ENCODE measurements around the gene TAF11L3. TPM values are rescaled to one million over a fixed set of nuclear protein-coding genes. Genes with fewer than 3 reads are reported as not detected.
"Not testable (repeated sequence)": the region's sequence is repeated elsewhere in the genome, so short reads cannot be mapped to it uniquely, and the experiment has no call there.

TAF11L3 gene
- not detected for total RNA-seq
- long read RNA-seq = 0 reads

DNA sequence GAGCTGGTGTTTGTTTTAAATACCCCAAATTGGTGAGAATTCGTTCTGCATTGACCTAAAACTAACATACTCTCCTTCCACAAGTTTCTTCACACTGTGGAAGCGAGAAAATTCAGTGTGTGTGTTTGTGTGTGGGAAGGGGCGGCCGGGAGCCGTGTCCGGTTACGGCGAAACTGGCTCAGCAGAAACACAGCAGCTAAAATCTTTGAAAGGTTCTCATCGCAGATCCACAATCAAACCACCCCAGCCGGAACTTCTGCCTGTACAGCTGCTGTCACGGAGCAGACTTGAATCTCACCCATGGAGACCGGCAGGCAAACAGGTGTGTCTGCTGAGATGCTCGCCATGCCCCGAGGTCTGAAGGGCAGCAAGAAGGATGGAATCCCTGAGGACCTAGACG, at the start of gene TAF11L3:
Gene TAF11L3 (plus strand): TSS at position 301 of the 400 bp plus-strand sequence.
- intact Hi-C loops (cut with micrococcal nuclease); DNase-seq; H3K27me3 ChIP-seq (ENCODE audit: low read depth); H3K4me1 ChIP-seq; H3K4me3 ChIP-seq; H3K27ac ChIP-seq (replicated peaks); H3K36me3 ChIP-seq: not testable (repeated sequence)
- H3K9me3 ChIP-seq (replicated peaks) = peaks cover 10% of the 10 kb centered on the region

DNA sequence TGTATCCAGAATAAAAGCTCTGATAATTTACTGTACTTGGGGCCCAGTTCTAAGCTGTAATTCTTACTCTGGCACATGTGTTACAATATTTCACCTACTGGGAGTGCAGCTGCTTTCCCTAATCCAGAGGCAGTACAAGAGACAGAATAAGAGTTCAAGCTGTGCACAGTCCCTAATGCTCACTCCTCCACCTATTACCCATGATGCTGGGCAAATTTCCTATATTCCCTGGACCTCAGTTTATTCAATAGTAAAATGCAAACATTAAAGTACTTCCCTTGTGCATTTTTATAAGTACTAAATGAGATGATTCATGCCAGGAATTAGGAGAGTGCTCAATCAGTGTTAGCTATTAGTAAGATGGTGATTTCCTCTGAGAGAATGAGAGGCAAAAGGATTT, 48.1 kb upstream of the TAF11L3 start:
- no peaks in the 10 kb centered on the region for H3K9me3 ChIP-seq (replicated peaks)

DNA sequence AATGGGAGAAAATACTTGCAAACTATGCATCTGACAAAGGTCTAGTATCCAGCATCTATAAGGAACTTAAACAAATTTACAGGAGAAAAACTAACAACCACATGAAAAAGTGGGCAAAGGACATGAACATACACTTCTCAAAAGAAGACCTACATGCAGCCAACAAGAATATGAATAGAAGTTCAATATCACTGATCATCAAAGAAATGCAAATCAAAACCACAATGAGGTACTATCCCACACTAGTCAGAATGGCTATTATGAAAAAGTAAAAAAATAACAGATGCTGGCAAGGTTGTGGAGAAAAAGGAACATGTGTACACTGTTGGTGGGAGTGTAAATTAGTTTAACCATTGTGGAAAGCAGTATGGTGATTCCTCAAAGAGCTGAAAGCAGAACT, 43.1 kb upstream of the TAF11L3 start:
- H3K4me3 ChIP-seq; H3K27me3 ChIP-seq (ENCODE audit: low read depth); H3K9me3 ChIP-seq (replicated peaks); intact Hi-C loops (cut with micrococcal nuclease); H3K4me1 ChIP-seq; H3K36me3 ChIP-seq; DNase-seq; H3K27ac ChIP-seq (replicated peaks): not testable (repeated sequence)

More for the DNA sequence above, 48.1 kb upstream of the TAF11L3 start:
- H3K4me1 ChIP-seq = no peaks in the 10 kb centered on the region
- TF ChIP-seq, protein P1, sequence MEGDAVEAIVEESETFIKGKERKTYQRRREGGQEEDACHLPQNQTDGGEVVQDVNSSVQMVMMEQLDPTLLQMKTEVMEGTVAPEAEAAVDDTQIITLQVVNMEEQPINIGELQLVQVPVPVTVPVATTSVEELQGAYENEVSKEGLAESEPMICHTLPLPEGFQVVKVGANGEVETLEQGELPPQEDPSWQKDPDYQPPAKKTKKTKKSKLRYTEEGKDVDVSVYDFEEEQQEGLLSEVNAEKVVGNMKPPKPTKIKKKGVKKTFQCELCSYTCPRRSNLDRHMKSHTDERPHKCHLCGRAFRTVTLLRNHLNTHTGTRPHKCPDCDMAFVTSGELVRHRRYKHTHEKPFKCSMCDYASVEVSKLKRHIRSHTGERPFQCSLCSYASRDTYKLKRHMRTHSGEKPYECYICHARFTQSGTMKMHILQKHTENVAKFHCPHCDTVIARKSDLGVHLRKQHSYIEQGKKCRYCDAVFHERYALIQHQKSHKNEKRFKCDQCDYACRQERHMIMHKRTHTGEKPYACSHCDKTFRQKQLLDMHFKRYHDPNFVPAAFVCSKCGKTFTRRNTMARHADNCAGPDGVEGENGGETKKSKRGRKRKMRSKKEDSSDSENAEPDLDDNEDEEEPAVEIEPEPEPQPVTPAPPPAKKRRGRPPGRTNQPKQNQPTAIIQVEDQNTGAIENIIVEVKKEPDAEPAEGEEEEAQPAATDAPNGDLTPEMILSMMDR (IDR thresholded peaks at IDR 0.05; ENCODE audit: borderline replicate concordance) = no peak
- no peaks in the 10 kb centered on the region for H3K27me3 ChIP-seq (ENCODE audit: low read depth)
- no peak for DNase-seq
- H3K4me3 ChIP-seq = no peak overlapping the region
- intact Hi-C loops (cut with micrococcal nuclease) = no loop called here
- no peaks in the 10 kb centered on the region for H3K36me3 ChIP-seq
- H3K27ac ChIP-seq (replicated peaks) = no peak overlapping the region

DNA sequence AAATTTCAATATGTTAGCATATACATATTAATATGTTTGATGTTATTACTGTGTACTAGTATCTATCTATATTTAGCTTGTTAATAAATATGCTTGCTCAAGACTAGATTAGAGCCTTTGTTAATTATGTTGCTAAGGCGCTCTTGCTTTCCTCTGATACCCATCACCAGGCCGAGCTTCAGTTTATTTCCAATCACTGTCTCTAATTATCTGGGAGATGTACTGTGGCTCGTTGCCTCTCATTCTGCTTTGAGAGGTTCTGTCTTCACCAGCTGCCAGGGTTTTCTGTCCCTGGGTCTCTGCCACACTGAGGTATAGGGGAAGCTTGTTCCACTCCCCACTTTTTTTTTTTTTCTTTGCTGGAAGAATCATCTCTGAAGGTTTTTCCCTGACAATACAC, 41.1 kb upstream of the TAF11L3 start:
- no peaks in the 10 kb centered on the region for H3K4me1 ChIP-seq

DNA sequence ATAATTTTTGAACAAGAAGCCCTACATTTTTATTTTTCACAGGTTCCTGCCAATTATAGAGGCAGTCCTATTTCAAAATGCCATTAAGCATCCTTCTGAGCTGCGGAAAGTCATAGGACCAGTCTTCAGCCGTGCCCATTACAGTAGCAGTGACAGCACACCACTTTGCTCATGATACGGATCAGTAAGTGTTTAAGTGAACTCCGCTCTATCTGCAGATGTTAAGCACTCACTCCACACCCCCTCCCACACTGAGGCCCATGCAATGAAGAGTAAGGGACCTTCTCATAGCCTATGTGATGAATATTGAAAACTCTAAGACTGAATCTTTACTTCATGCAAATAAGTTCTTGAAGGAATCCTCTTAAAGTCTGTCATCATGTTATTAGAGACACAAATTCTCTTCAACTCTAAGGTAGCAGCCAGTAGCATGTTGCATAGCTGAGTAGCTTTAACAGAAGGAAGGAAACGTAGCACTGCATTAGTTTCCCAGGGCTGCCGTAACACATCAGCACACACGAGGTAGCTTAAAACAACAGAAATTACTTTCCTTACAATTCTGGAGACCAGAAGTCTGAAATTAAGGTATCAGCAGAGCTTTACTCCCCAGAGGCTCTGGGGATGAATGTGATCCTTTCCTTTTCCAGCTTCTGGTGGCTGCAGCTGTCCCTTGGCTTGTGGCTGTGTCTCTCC, 40.4 kb upstream of the TAF11L3 start:
- Histone ChIP-seq H3K27me3 (ENCODE audit: low read depth) (no peaks in the 10 kb centered on the region), H3K36me3 (no peaks in the 10 kb centered on the region), H3K9me3 (replicated peaks) (no peaks in the 10 kb centered on the region), H3K4me3 (no peak overlapping the region), H3K27ac (replicated peaks) (no peak overlapping the region), H3K4me1 (no peaks in the 10 kb centered on the region)
- intact Hi-C loops (cut with micrococcal nuclease) = no loop called here
- TF ChIP-seq, protein P1 (IDR thresholded peaks at IDR 0.05; ENCODE audit: borderline replicate concordance) = no peak
- DNase-seq = no peak

More for the DNA sequence above, 41.1 kb upstream of the TAF11L3 start:
- Histone ChIP-seq H3K27me3 (ENCODE audit: low read depth) (no peaks in the 10 kb centered on the region), H3K4me3 (no peak overlapping the region), H3K9me3 (replicated peaks) (no peaks in the 10 kb centered on the region), H3K27ac (replicated peaks) (no peak overlapping the region), H3K36me3 (no peaks in the 10 kb centered on the region)
- intact Hi-C loops (cut with micrococcal nuclease) = no loop called here
- TF ChIP-seq, protein P1 (IDR thresholded peaks at IDR 0.05; ENCODE audit: borderline replicate concordance) = no peak
- no peak for DNase-seq

DNA sequence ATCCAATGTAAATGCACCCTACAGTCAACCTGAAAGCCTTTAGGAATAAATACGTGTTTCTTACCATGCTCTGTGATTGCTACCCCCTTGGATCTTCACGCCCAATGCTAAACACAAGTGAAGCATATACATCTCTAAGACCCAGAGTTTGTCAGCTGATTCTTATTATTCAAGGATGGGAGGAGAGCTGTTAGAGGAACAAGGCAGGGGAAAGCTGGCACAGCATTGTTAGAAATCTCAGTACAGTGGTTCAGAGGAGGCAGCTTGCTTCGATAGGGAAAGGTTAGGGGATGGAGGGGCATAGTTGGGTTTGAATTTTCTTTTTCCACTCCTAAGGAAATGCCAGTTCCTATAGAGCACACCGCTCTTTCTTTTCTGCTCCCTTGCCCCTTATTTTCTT, 36.8 kb upstream of the TAF11L3 start:
- H3K4me1 ChIP-seq = no peaks in the 10 kb centered on the region
- no peak overlapping the region for H3K4me3 ChIP-seq
- H3K9me3 ChIP-seq (replicated peaks) = no peaks in the 10 kb centered on the region
- DNase-seq = no peak
- H3K27me3 ChIP-seq (ENCODE audit: low read depth) = no peaks in the 10 kb centered on the region
- TF ChIP-seq, protein P1 (IDR thresholded peaks at IDR 0.05; ENCODE audit: borderline replicate concordance) = no peak
- H3K27ac ChIP-seq (replicated peaks) = no peak overlapping the region
- H3K36me3 ChIP-seq = no peaks in the 10 kb centered on the region
- intact Hi-C loops (cut with micrococcal nuclease) = no loop called here
